Measurements from ENCODE around the gene TSPAN15. TPM values are rescaled to one million over a fixed set of nuclear protein-coding genes. Genes with fewer than 3 reads are reported as not detected.
A peak's percentile ranks its signal among the peaks of the same experiment; 100 is the strongest.

TSPAN15 gene
- total RNA-seq, 2 experiments from 2014 or later = 2.4 to 3.1 TPM

GRCh38 chr10:69479240-69480067 lies 28.2 kb downstream of the TSPAN15 start:
- Histone ChIP-seq H4K20me1 (ENCODE audit: insufficient read depth, low read length) (no peaks in the 10 kb centered on the region), H3K4me2 (ENCODE audit: low read length) (no peak overlapping the region), H3K79me2 (ENCODE audit: insufficient read depth, low read depth, low read length) (no peaks in the 10 kb centered on the region), H2AFZ (ENCODE audit: low read length) (no peak overlapping the region), H3K9me2 (ENCODE audit: insufficient read depth, low read length) (no peaks in the 10 kb centered on the region), H3K4me1 (ENCODE audit: insufficient read depth, low read length, poor library complexity, severe bottlenecking) (peaks cover 8% of the 10 kb centered on the region), H3K4me3 (ENCODE audit: low read depth, low read length, poor library complexity, severe bottlenecking) (no peak overlapping the region), H3K9me3 (ENCODE audit: low read length) (no peaks in the 10 kb centered on the region), H3K27ac (ENCODE audit: low read depth, low read length, poor library complexity, severe bottlenecking) (no peak overlapping the region), H3K36me3 (ENCODE audit: insufficient read depth, low read length) (no peaks in the 10 kb centered on the region)
- BruUV-seq (replicated peaks) = no TSS peak
- no peak for DNase-seq (ENCODE audit: low spot score)
- intact Hi-C loops (cut with micrococcal nuclease; ENCODE audit: unreplicated experiment) = no loop called here
- POLR2A ChIA-PET = interaction anchor here (0.5 kb wide), 1 partner anchor 292 kb away, joined by 4 read pairs; no protein-coding TSS in a partner anchor
- TF ChIP-seq EZH2phosphoT487 (IDR thresholded peaks at IDR 0.05; ENCODE audit: borderline replicate concordance, low read depth, low read length) (no peak), CTCF (conservative IDR thresholded peaks at IDR 0.05; ENCODE audit: low read length) (no peak)
- CTCF ChIA-PET (ENCODE audit: unreplicated experiment) = interaction anchor here (0.6 kb wide), 1 partner anchor 31 kb away, joined by 8 read pairs; no protein-coding TSS in a partner anchor

DNA sequence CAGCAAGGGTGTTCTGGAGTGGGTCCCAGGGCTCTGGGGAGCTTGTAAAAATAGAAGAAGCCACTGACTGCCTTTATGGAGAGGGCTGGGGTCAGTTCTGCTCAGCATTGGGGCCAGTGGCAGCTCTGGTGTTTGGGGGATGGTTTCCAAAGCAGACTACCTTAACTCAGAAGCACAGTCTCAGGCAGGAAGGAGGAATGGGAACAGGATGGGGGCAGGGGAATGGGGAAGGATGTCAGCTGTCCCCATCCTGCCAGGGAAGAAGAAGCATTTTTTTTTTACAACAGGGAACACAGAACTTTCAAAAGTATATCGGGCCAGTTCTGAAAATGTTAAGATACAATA lies 28.8 kb downstream of the TSPAN15 start:
- Histone ChIP-seq H3K27ac (ENCODE audit: low read depth, low read length, poor library complexity, severe bottlenecking) (no peak overlapping the region), H3K4me1 (ENCODE audit: insufficient read depth, low read length, poor library complexity, severe bottlenecking) (peaks cover 8% of the 10 kb centered on the region), H3K4me2 (ENCODE audit: low read length) (no peak overlapping the region), H2AFZ (ENCODE audit: low read length) (no peak overlapping the region), H3K9me3 (ENCODE audit: low read length) (no peaks in the 10 kb centered on the region), H3K79me2 (ENCODE audit: insufficient read depth, low read depth, low read length) (no peaks in the 10 kb centered on the region), H3K9me2 (ENCODE audit: insufficient read depth, low read length) (no peaks in the 10 kb centered on the region), H4K20me1 (ENCODE audit: insufficient read depth, low read length) (no peaks in the 10 kb centered on the region), H3K36me3 (ENCODE audit: insufficient read depth, low read length) (no peaks in the 10 kb centered on the region), H3K4me3 (ENCODE audit: low read depth, low read length, poor library complexity, severe bottlenecking) (no peak overlapping the region)
- no TSS peak for BruUV-seq (replicated peaks)
- CTCF ChIA-PET (ENCODE audit: unreplicated experiment) = interaction anchor here (0.6 kb wide), 1 partner anchor 31 kb away, joined by 8 read pairs; no protein-coding TSS in a partner anchor
- intact Hi-C loops (cut with micrococcal nuclease; ENCODE audit: unreplicated experiment) = no loop called here
- no peak for DNase-seq (ENCODE audit: low spot score)
- POLR2A ChIA-PET = interaction anchor here (0.5 kb wide), 1 partner anchor 293 kb away, joined by 4 read pairs; no protein-coding TSS in a partner anchor
- TF ChIP-seq EZH2phosphoT487 (IDR thresholded peaks at IDR 0.05; ENCODE audit: borderline replicate concordance, low read depth, low read length) = no peak
- TF ChIP-seq CTCF (conservative IDR thresholded peaks at IDR 0.05; ENCODE audit: low read length) = no peak

DNA sequence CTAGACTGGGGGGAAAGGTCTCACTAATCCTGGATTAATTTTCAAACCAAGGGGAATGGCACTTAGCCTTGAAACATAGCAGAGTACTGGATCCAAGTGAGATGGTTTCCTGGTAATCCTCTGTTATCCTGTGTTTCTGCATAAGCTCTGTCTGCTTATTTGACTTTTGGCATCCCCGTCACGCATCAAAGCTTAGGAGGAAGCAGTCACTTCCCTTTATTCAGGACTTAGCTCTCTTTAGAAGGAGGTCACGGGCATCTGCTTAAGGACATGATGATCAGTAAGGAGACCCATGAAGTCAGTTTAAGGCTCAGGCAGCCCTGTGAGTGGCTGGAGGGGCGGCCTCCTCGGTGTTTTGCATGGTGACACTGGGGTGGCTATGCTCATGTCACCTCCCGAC lies 30.0 kb downstream of the TSPAN15 start:
- Histone ChIP-seq H2AFZ (ENCODE audit: low read length) (no peak overlapping the region), H3K79me2 (ENCODE audit: insufficient read depth, low read depth, low read length) (no peaks in the 10 kb centered on the region), H3K36me3 (ENCODE audit: insufficient read depth, low read length) (no peaks in the 10 kb centered on the region), H3K4me1 (ENCODE audit: insufficient read depth, low read length, poor library complexity, severe bottlenecking) (peaks cover 8% of the 10 kb centered on the region), H3K27ac (ENCODE audit: low read depth, low read length, poor library complexity, severe bottlenecking) (no peak overlapping the region), H3K4me3 (ENCODE audit: low read depth, low read length, poor library complexity, severe bottlenecking) (no peak overlapping the region), H3K9me2 (ENCODE audit: insufficient read depth, low read length) (no peaks in the 10 kb centered on the region), H4K20me1 (ENCODE audit: insufficient read depth, low read length) (no peaks in the 10 kb centered on the region), H3K9me3 (ENCODE audit: low read length) (no peaks in the 10 kb centered on the region), H3K4me2 (ENCODE audit: low read length) (no peak overlapping the region)
- TF ChIP-seq EZH2phosphoT487 (IDR thresholded peaks at IDR 0.05; ENCODE audit: borderline replicate concordance, low read depth, low read length) (no peak), CTCF (conservative IDR thresholded peaks at IDR 0.05; ENCODE audit: low read length) (no peak)
- no TSS peak for BruUV-seq (replicated peaks)
- intact Hi-C loops (cut with micrococcal nuclease; ENCODE audit: unreplicated experiment) = no loop called here
- ChIA-PET CTCF (ENCODE audit: unreplicated experiment) (no interaction called here), POLR2A (interaction anchor here (0.6 to 0.8 kb wide), 2 partner anchors 15 to 32 kb away, joined by 3 read pairs; no protein-coding TSS in a partner anchor)
- DNase-seq (ENCODE audit: low spot score) = peak; percentile 52
